Measurements from ENCODE around the gene DBF4. TPM values are rescaled to one million over a fixed set of nuclear protein-coding genes. Genes with fewer than 3 reads are reported as not detected.
A peak's percentile ranks its signal among the peaks of the same experiment; 100 is the strongest.
"Not testable (repeated sequence)": the region's sequence is repeated elsewhere in the genome, so short reads cannot be mapped to it uniquely, and the experiment has no call there.

DBF4 gene
- total RNA-seq = 10 to 100 TPM; 10.4 to 14.1 TPM
- polyA plus RNA-seq (ENCODE audit: insufficient read length in 2 of 2) = 10 to 100 TPM; 11.8 to 15.5 TPM
- long read RNA-seq, donor 1, partial matches to known transcripts = 0 of 1 reads
- long read RNA-seq, donor 1, other reads (novel, unspliced or antisense) = 0 of 1 reads
- long read RNA-seq, donor 2, partial matches to known transcripts = 0 of 4 reads
- long read RNA-seq, donor 2, other reads (novel, unspliced or antisense) = 0 of 4 reads
- long read RNA-seq, donor 3, partial matches to known transcripts = 0 of 1 reads
- long read RNA-seq, donor 3, other reads (novel, unspliced or antisense) = 0 of 1 reads
- long read RNA-seq, donor 4, partial matches to known transcripts = 0 of 6 reads
- long read RNA-seq, donor 4, other reads (novel, unspliced or antisense) = 0 of 6 reads

- Histone ChIP-seq H3K4me3 (ENCODE audit: low read depth, low read length) (peak within 1 kb of the TSS; percentile 89), H3K36me3 (ENCODE audit: control insufficient read depth, insufficient read depth, low read length) (no peaks in the 10 kb centered on the region), H3K27me3 (ENCODE audit: control insufficient read depth, insufficient read depth, low read length) (no peaks in the 10 kb centered on the region), H3K9me3 (ENCODE audit: control insufficient read depth, insufficient read depth, low read length) (peaks cover 2% of the 10 kb centered on the region), H3K4me1 (ENCODE audit: control insufficient read depth, insufficient read depth, low read length) (no peaks in the 10 kb centered on the region), H3K27ac (ENCODE audit: low read depth, low read length) (peak within 1 kb of the TSS; percentile 98)
- DNase-seq (ENCODE audit: low read depth in 4 of 6, low spot score in 6 of 6) = peak; percentile 80 to 98 (median 88)
- 0% methylated on average over 84 of the region's 84 CpGs for WGBS (ENCODE audit: insufficient coverage)
Observed at GRCh38 chr7:87876040-87876868, at the start of gene DBF4, which contains the start of gene SLC25A40. Gene DBF4, plus strand, starts transcription at chr7:87876493. Its CDS starts 240 bp downstream, at chr7:87876733. Gene SLC25A40, minus strand, starts transcription at chr7:87876360. Its CDS starts 17,633 bp downstream, at chr7:87858727.

GRCh38 chr7:87828383-87828782, 47.9 kb upstream of the DBF4 start:
- H3K9me3 ChIP-seq (ENCODE audit: control insufficient read depth, insufficient read depth, low read length); H3K27ac ChIP-seq (ENCODE audit: low read depth, low read length); H3K36me3 ChIP-seq (ENCODE audit: control insufficient read depth, insufficient read depth, low read length); H3K4me3 ChIP-seq (ENCODE audit: low read depth, low read length); H3K27me3 ChIP-seq (ENCODE audit: control insufficient read depth, insufficient read depth, low read length); DNase-seq (ENCODE audit: low read depth in 4 of 6, low spot score in 6 of 6); H3K4me1 ChIP-seq (ENCODE audit: control insufficient read depth, insufficient read depth, low read length): not testable (repeated sequence)
- WGBS (ENCODE audit: insufficient coverage) = no CpG with 5 or more reads among the region's 1 CpG

GRCh38 chr7:87831097-87831496, 45.2 kb upstream of the DBF4 start:
- Histone ChIP-seq H3K4me3 (ENCODE audit: low read depth, low read length) (no peak overlapping the region), H3K27me3 (ENCODE audit: control insufficient read depth, insufficient read depth, low read length) (no peaks in the 10 kb centered on the region), H3K27ac (ENCODE audit: low read depth, low read length) (no peak overlapping the region), H3K36me3 (ENCODE audit: control insufficient read depth, insufficient read depth, low read length) (no peaks in the 10 kb centered on the region), H3K4me1 (ENCODE audit: control insufficient read depth, insufficient read depth, low read length) (no peaks in the 10 kb centered on the region), H3K9me3 (ENCODE audit: control insufficient read depth, insufficient read depth, low read length) (no peaks in the 10 kb centered on the region)
- no peak for DNase-seq (ENCODE audit: low read depth in 4 of 6, low spot score in 6 of 6)
- no CpG with 5 or more reads among the region's 1 CpG for WGBS (ENCODE audit: insufficient coverage)

GRCh38 chr7:87833130-87833529, 43.2 kb upstream of the DBF4 start:
- 86% methylated on average over 1 of the region's 1 CpG for WGBS (ENCODE audit: insufficient coverage)
- Histone ChIP-seq H3K36me3 (ENCODE audit: control insufficient read depth, insufficient read depth, low read length) (no peaks in the 10 kb centered on the region), H3K9me3 (ENCODE audit: control insufficient read depth, insufficient read depth, low read length) (no peaks in the 10 kb centered on the region), H3K27ac (ENCODE audit: low read depth, low read length) (no peak overlapping the region), H3K4me3 (ENCODE audit: low read depth, low read length) (no peak overlapping the region), H3K27me3 (ENCODE audit: control insufficient read depth, insufficient read depth, low read length) (no peaks in the 10 kb centered on the region), H3K4me1 (ENCODE audit: control insufficient read depth, insufficient read depth, low read length) (no peaks in the 10 kb centered on the region)
- no peak for DNase-seq (ENCODE audit: low read depth in 4 of 6, low spot score in 6 of 6)

- Histone ChIP-seq H3K9me3 (ENCODE audit: control insufficient read depth, insufficient read depth, low read length) (no peaks in the 10 kb centered on the region), H3K4me3 (ENCODE audit: low read depth, low read length) (no peak overlapping the region), H3K27me3 (ENCODE audit: control insufficient read depth, insufficient read depth, low read length) (no peaks in the 10 kb centered on the region), H3K4me1 (ENCODE audit: control insufficient read depth, insufficient read depth, low read length) (no peaks in the 10 kb centered on the region), H3K27ac (ENCODE audit: low read depth, low read length) (no peak overlapping the region), H3K36me3 (ENCODE audit: control insufficient read depth, insufficient read depth, low read length) (no peaks in the 10 kb centered on the region)
- WGBS (ENCODE audit: insufficient coverage) = no CpG with 5 or more reads among the region's 1 CpG
- no peak for DNase-seq (ENCODE audit: low read depth in 4 of 6, low spot score in 6 of 6)
Observed at GRCh38 chr7:87837597-87837996, 38.7 kb upstream of the DBF4 start.

- no CpG with 5 or more reads among the region's 1 CpG for WGBS (ENCODE audit: insufficient coverage)
- no peak overlapping the region for H3K4me3 ChIP-seq (ENCODE audit: low read depth, low read length)
- H3K9me3 ChIP-seq (ENCODE audit: control insufficient read depth, insufficient read depth, low read length) = no peaks in the 10 kb centered on the region
- H3K36me3 ChIP-seq (ENCODE audit: control insufficient read depth, insufficient read depth, low read length) = peaks cover 4% of the 10 kb centered on the region
- no peaks in the 10 kb centered on the region for H3K4me1 ChIP-seq (ENCODE audit: control insufficient read depth, insufficient read depth, low read length)
- H3K27ac ChIP-seq (ENCODE audit: low read depth, low read length) = no peak overlapping the region
- no peak for DNase-seq (ENCODE audit: low read depth in 4 of 6, low spot score in 6 of 6)
- no peaks in the 10 kb centered on the region for H3K27me3 ChIP-seq (ENCODE audit: control insufficient read depth, insufficient read depth, low read length)
Observed at GRCh38 chr7:87850836-87851593, 25.3 kb upstream of the DBF4 start.

- H3K36me3 ChIP-seq (ENCODE audit: control insufficient read depth, insufficient read depth, low read length) = peaks cover 4% of the 10 kb centered on the region
- 60% methylated on average over 1 of the region's 6 CpGs for WGBS (ENCODE audit: insufficient coverage)
Observed at GRCh38 chr7:87852306-87852705, 24.0 kb upstream of the DBF4 start.

GRCh38 chr7:87853237-87853864, 22.9 kb upstream of the DBF4 start:
- Histone ChIP-seq H3K36me3 (ENCODE audit: control insufficient read depth, insufficient read depth, low read length) (peaks cover 4% of the 10 kb centered on the region), H3K9me3 (ENCODE audit: control insufficient read depth, insufficient read depth, low read length) (no peaks in the 10 kb centered on the region), H3K27me3 (ENCODE audit: control insufficient read depth, insufficient read depth, low read length) (no peaks in the 10 kb centered on the region), H3K4me1 (ENCODE audit: control insufficient read depth, insufficient read depth, low read length) (no peaks in the 10 kb centered on the region), H3K27ac (ENCODE audit: low read depth, low read length) (no peak overlapping the region), H3K4me3 (ENCODE audit: low read depth, low read length) (no peak overlapping the region)
- no CpG with 5 or more reads among the region's 1 CpG for WGBS (ENCODE audit: insufficient coverage)
- no peak for DNase-seq (ENCODE audit: low read depth in 4 of 6, low spot score in 6 of 6)

More at GRCh38 chr7:87852306-87852705, 24.0 kb upstream of the DBF4 start:
- Histone ChIP-seq H3K4me3 (ENCODE audit: low read depth, low read length) (no peak overlapping the region), H3K27ac (ENCODE audit: low read depth, low read length) (no peak overlapping the region), H3K9me3 (ENCODE audit: control insufficient read depth, insufficient read depth, low read length) (no peaks in the 10 kb centered on the region), H3K4me1 (ENCODE audit: control insufficient read depth, insufficient read depth, low read length) (no peaks in the 10 kb centered on the region), H3K27me3 (ENCODE audit: control insufficient read depth, insufficient read depth, low read length) (no peaks in the 10 kb centered on the region)
- no peak for DNase-seq (ENCODE audit: low read depth in 4 of 6, low spot score in 6 of 6)
